Endothelial cell of umbilical vein (primary cell): ENCODE data around the gene EP400.

ENCODE experiments used
- EZH2 ChIP-seq: IDR thresholded peaks from 2 replicates; pipeline ENCODE4 v1.6.1; 2012; ENCODE audit warnings: borderline replicate concordance, low read depth, mild to moderate bottlenecking, moderate library complexity, low read length, inconsistent platforms; ENCODE audit not compliant: severe bottlenecking
- FOS ChIP-seq: IDR thresholded peaks from 2 replicates; pipeline ENCODE4 v1.6.1; 2011; ENCODE audit warnings: mild to moderate bottlenecking, low read length, moderate library complexity, borderline replicate concordance; ENCODE audit not compliant: insufficient read depth
- POLR2A ChIP-seq: IDR thresholded peaks from 2 replicates; pipeline ENCODE4 v1.6.1; 2012; ENCODE audit warnings: low read depth, mild to moderate bottlenecking, control low read depth, low read length
- POLR2AphosphoS5 ChIP-seq: IDR thresholded peaks from 2 replicates; pipeline ENCODE4 v1.6.1; 2012; ENCODE audit warnings: low read depth, mild to moderate bottlenecking, control low read depth, low read length, moderate library complexity; ENCODE audit not compliant: insufficient read depth
- TF ChIP-seq, protein P1 (sequence below), 2 donors: IDR thresholded peaks; 1 replicate in 1 of 2; 2 replicates in 1 of 2; pipeline ENCODE4 v1.5.1; 2011; ENCODE audit warnings: low read length in 2 of 2, mild to moderate bottlenecking in 2 of 2, moderate library complexity in 2 of 2, control low read depth in 1 of 2, inconsistent platforms in 1 of 2, low read depth in 1 of 2; ENCODE audit not compliant: insufficient read depth in 1 of 2; ENCODE audit errors: extremely low read depth in 1 of 2

- TF ChIP-seq, protein P1, sequence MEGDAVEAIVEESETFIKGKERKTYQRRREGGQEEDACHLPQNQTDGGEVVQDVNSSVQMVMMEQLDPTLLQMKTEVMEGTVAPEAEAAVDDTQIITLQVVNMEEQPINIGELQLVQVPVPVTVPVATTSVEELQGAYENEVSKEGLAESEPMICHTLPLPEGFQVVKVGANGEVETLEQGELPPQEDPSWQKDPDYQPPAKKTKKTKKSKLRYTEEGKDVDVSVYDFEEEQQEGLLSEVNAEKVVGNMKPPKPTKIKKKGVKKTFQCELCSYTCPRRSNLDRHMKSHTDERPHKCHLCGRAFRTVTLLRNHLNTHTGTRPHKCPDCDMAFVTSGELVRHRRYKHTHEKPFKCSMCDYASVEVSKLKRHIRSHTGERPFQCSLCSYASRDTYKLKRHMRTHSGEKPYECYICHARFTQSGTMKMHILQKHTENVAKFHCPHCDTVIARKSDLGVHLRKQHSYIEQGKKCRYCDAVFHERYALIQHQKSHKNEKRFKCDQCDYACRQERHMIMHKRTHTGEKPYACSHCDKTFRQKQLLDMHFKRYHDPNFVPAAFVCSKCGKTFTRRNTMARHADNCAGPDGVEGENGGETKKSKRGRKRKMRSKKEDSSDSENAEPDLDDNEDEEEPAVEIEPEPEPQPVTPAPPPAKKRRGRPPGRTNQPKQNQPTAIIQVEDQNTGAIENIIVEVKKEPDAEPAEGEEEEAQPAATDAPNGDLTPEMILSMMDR (IDR thresholded peaks at IDR 0.05; ENCODE audit: extremely low read depth in 1 of 2, insufficient read depth in 1 of 2, low read depth in 1 of 2, low read length in 2 of 2), result no peak
- TF ChIP-seq EZH2 (no peak), POLR2AphosphoS5 (no peak), POLR2A (no peak), FOS (no peak)
Measured at GRCh38 chr12:131990980-131991305, 41.2 kb downstream of the EP400 start.
